Measurements from ENCODE around the gene COL27A1.

Gene COL27A1

DNA sequence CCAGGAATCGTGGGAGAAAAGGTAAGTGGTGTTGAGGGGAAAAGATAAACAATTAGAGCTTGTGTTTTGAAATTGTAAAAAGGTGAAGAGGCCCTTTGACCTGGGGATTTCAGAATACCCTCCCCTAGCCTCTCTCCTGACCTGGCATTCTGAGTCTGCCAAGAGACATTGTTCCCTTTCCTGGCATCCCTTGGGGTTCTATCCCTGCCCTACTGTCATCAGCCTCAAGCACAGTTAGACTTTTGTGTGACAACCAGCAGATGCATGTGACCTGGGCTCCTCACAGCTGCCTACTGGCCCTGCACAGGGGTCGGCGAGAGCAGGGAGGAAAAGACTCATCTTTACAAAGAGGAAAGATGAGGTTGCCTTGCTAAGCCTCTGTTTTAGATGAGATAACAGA is 95.3 kb downstream of the COL27A1 start:
- in situ Hi-C loops (cut with HindIII; ENCODE audit: low sequenced_read_pairs) = no loop called here
- TF ChIP-seq, protein P1, sequence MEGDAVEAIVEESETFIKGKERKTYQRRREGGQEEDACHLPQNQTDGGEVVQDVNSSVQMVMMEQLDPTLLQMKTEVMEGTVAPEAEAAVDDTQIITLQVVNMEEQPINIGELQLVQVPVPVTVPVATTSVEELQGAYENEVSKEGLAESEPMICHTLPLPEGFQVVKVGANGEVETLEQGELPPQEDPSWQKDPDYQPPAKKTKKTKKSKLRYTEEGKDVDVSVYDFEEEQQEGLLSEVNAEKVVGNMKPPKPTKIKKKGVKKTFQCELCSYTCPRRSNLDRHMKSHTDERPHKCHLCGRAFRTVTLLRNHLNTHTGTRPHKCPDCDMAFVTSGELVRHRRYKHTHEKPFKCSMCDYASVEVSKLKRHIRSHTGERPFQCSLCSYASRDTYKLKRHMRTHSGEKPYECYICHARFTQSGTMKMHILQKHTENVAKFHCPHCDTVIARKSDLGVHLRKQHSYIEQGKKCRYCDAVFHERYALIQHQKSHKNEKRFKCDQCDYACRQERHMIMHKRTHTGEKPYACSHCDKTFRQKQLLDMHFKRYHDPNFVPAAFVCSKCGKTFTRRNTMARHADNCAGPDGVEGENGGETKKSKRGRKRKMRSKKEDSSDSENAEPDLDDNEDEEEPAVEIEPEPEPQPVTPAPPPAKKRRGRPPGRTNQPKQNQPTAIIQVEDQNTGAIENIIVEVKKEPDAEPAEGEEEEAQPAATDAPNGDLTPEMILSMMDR (IDR thresholded peaks at IDR 0.05; ENCODE audit: low read depth, low read length) = no peak
- no peak for DNase-seq (ENCODE audit: low read depth, low spot score)
- H3K4me3 ChIP-seq (ENCODE audit: low read depth, low read length) = no peak overlapping the region

DNA sequence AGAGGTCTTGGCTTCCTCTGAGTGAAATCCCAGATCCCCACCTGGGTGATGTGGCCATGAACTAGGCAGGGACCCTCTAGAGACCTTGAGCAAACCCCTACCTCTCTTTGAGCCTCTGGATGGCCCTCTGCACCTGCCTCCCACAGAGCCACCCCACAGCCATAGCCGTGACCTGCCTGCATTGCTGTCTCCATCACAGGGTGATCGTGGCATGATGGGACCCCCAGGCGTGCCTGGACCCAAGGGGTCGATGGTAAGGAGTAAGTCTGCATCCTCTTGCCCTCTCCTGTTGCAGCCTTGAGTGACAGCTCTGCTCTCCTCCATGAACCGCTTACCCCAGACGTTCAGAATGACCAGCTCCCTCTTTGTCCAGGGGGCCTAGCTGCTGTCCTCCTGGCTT is 97.1 kb downstream of the COL27A1 start:
- in situ Hi-C loops (cut with HindIII; ENCODE audit: low sequenced_read_pairs) = no loop called here
- H3K4me3 ChIP-seq (ENCODE audit: low read depth, low read length) = no peak overlapping the region
- TF ChIP-seq, protein P1 (IDR thresholded peaks at IDR 0.05; ENCODE audit: low read depth, low read length) = no peak
- DNase-seq (ENCODE audit: low read depth, low spot score) = no peak

DNA sequence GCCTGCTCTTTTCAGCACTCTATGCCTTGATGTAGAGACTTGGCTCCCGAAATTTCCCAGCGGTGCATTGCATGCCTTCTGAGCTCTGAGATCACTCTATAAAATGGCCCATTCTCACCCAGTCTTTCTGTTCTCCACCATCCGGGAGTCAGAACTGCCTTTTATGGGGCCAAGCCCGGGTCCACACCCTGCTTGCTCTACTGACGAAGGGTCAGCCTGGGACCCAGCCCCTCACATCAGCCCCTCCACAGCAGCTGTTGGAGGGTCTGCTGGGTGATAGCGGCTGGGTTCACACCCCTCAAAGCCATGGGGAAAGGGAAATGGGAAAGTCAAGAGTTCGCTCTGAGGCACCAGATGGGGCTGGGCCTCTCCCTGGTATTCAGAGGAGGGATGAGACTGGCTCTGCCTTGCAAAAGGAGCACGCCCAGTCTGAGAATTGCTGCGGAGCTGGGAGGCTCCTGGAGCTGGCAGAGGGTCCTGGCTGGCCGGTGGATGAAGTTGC is 101.5 kb downstream of the COL27A1 start:
- TF ChIP-seq, protein P1 (IDR thresholded peaks at IDR 0.05; ENCODE audit: low read depth, low read length) = no peak
- DNase-seq (ENCODE audit: low read depth, low spot score) = no peak
- in situ Hi-C loops (cut with HindIII; ENCODE audit: low sequenced_read_pairs) = no loop called here
- no peak overlapping the region for H3K4me3 ChIP-seq (ENCODE audit: low read depth, low read length)

DNA sequence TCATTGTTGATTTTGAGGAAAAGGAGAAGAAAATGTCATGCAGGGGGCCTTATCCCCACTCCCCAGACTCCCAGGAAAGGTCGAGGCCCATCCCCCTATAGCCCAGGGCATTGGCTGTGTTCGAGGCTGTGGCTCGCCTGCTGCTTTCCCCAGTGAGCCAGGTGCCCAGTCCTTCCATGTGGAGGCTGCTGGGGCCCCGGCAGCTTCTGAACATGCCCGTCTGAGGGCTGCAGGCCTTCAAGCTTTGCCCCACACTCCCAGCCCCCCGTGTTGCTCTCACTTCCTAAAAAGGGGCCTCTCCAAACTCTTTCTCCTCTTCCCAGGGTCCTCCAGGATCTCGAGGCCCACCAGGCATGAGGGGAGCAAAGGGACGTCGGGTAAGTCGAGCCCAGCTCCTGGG is 102.9 kb downstream of the COL27A1 start:
- in situ Hi-C loops (cut with HindIII; ENCODE audit: low sequenced_read_pairs) = no loop called here

DNA sequence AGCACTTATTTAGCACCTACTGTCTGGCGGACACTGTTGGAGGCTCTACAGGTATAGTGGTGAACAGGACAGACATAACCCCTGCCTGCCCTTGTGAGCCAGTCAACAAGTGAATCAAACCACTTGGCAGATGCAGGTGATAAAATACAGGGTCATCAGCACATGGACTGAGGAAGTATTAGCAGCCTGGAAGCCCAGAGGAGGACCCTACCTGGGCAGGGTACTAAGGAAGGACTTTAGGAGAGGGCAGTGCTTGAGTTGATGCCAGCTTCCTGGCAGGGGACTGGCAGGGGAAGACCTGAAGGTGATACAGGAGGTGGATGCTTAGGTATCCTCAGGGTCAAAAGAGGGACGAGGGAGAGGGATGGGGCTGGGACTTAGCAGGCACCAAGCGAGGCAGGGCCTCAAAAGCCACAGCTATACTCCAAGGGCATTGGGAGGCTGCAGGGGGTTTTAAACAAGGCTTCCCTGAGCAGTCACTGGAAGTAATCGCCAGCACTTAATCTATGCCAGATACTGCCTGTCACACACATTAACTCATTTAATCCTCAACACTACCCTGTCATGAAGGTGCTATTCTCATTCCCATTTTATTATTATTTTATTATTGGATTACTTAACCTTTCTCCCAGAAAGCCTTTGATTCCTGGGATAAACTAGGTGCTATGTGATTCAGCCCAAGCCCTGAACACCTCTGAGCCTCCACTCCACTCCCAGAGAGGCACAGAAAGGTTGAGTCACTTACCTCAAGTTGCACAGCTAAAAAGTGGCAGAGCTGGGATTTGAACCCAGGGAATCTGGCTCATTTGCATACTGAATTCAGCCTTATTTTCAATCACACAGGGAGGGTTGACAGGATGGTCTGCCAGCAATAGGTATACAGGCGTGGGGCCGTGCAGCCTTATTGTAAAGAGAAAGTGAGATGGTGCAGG is 103.8 kb downstream of the COL27A1 start:
- no peak for DNase-seq (ENCODE audit: low read depth, low spot score)
- in situ Hi-C loops (cut with HindIII; ENCODE audit: low sequenced_read_pairs) = no loop called here
- H3K4me3 ChIP-seq (ENCODE audit: low read depth, low read length) = no peak overlapping the region
- TF ChIP-seq, protein P1 (IDR thresholded peaks at IDR 0.05; ENCODE audit: low read depth, low read length) = no peak

More for the DNA sequence above, 102.9 kb downstream of the COL27A1 start:
- TF ChIP-seq, protein P1 (IDR thresholded peaks at IDR 0.05; ENCODE audit: low read depth, low read length) = no peak
- H3K4me3 ChIP-seq (ENCODE audit: low read depth, low read length) = no peak overlapping the region
- no peak for DNase-seq (ENCODE audit: low read depth, low spot score)

DNA sequence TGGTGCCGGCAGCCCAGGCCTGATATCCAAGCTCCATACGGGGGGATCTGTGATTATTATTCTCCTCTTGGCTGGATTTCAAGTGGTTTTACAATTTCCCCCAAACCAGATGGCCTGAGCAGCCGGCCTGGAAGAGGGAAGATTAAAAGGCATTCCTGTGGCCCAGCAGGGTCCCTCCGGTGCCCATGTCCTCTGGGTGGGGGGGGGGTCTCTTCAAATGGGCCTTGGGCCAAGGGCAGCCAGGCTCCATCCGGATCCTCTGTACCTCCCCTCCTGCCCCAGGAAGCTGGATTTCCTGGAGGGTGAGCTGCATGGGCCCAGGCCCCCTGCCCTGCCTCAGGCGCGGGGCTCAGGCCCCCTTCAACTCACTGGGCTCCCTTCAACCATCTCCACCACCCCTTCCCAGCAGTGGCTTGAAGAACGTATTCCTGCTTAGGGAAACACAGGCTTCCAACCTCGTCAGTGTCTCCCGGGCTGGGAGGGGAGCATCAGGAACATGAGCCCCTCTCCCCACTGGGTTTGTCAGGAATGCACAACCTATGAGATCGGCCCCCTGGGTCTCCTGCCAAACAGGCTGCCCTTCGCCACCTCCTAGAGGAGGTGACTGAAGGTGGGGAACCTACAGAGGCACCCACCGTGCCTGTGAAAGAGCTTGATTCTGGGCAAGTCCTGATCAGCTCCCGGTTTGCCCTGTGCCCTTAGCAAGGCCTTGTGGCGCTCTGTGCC is 104.6 kb downstream of the COL27A1 start:
- in situ Hi-C loops (cut with HindIII; ENCODE audit: low sequenced_read_pairs) = no loop called here
- DNase-seq (ENCODE audit: low read depth, low spot score) = no peak
- H3K4me3 ChIP-seq (ENCODE audit: low read depth, low read length) = no peak overlapping the region
- TF ChIP-seq, protein P1 (IDR thresholded peaks at IDR 0.05; ENCODE audit: low read depth, low read length) = no peak

Data from astrocyte of the spinal cord (primary cell).